ENCODE data around the gene SHOX.
"Not testable (repeated sequence)": the region's sequence is repeated elsewhere in the genome, so short reads cannot be mapped to it uniquely, and the experiment has no call there.

SHOX gene

DNA sequence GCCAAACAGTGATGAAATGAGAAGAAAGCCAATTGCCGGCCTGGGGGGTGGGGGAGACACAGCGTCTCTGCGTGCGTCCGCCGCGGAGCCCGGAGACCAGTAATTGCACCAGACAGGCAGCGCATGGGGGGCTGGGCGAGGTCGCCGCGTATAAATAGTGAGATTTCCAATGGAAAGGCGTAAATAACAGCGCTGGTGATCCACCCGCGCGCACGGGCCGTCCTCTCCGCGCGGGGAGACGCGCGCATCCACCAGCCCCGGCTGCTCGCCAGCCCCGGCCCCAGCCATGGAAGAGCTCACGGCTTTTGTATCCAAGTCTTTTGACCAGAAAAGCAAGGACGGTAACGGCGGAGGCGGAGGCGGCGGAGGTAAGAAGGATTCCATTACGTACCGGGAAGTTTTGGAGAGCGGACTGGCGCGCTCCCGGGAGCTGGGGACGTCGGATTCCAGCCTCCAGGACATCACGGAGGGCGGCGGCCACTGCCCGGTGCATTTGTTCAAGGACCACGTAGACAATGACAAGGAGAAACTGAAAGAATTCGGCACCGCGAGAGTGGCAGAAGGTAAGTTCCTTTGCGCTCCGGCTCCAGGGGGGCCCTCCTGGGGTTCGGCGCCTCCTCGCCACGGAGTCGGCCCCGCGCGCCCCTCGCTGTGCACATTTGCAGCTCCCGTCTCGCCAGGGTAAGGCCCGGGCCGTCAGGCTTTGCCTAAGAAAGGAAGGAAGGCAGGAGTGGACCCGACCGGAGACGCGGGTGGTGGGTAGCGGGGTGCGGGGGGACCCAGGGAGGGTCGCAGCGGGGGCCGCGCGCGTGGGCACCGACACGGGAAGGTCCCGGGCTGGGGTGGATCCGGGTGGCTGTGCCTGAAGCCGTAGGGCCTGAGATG lies at the start of gene SHOX:
Gene SHOX (plus strand): TSS at position 180 of the 885 bp plus-strand sequence. CDS start 107 bp downstream, at position 287.
- DNase-seq = no peak

- DNase-seq = no peak
Observed at GRCh38 chrX:581066-581465, 49.5 kb upstream of the SHOX start.

- no peak for DNase-seq
Observed at GRCh38 chrX:581720-582298, 48.8 kb upstream of the SHOX start.

- DNase-seq = no peak
Observed at GRCh38 chrX:584572-584971, 46.0 kb upstream of the SHOX start.

DNA sequence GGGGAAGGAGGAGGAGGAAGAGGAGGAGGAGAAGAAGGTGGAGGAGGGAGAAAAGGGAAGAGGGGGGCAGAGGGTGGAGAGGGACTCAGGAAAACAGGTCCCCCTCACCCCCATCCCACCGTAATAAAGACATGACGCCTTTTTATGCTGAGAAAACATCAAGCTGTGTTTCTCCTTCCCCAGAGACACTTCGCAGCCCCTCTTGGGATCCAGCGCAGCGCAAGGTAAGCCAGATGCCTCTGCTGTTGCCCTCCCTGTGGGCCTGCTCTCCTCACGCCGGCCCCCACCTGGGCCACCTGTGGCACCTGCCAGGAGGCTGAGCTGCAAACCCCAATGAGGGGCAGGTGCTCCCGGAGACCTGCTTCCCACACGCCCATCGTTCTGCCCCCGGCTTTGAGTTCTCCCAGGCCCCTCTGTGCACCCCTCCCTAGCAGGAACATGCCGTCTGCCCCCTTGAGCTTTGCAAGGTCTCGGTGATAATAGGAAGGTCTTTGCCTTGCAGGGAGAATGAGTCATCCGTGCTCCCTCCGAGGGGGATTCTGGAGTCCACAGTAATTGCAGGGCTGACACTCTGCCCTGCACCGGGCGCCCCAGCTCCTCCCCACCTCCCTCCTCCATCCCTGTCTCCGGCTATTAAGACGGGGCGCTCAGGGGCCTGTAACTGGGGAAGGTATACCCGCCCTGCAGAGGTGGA lies 45.3 kb upstream of the SHOX start:
- no peak for DNase-seq

DNA sequence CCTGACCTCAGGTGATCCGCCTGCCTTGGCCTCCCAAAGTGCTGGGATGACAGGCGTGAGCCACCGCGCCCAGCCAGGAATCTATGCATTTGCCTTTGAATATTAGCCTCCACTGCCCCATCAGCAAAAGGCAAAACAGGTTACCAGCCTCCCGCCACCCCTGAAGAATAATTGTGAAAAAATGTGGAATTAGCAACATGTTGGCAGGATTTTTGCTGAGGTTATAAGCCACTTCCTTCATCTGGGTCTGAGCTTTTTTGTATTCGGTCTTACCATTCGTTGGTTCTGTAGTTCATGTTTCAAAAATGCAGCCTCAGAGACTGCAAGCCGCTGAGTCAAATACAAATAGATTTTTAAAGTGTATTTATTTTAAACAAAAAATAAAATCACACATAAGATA lies 44.2 kb upstream of the SHOX start:
- no peak for DNase-seq

- DNase-seq = not testable (repeated sequence)
Observed at GRCh38 chrX:589261-589660, 41.3 kb upstream of the SHOX start.

GRCh38 chrX:590693-591404 lies 39.7 kb upstream of the SHOX start:
- DNase-seq = no peak

DNA sequence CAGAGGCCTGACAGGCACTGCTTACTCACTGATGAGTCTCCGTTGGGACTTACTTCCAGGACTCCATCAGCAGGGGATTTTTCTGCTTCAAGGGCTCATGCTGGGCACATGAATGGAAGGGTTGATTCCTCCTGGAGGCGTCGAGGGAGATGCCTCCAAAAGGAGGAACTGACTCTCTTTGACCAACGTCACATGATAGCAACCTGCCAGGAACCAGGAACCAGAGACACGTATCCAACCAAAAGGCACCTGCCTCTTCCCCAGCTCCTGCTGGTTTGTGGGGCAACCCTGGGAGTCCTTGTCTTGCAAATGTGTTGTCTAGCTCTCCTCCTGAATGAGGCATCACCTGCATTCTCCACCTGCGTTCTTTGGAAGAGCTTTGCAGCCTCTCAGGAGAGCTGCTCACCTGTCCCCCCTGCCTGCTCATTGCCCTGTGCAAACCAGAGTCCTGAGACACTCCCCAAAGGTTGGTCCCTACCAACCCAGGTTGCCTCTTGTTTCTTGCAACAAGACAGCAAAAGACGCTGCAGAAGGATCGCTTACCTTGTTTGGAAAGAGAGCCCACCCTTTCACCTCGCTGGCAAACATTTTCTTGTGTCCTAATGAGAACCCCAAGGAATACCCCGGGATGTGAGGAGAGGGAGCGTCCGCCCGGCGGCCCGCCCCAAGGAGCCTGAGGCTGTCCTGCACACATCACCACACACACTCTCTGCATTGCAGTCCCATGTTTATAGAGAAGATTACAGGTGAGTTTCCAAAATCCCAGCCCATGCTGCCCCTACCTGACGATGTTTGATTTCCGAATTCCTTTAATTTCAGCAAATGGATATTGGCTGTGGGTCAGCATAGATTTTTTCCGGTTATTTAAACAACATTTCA lies 30.5 kb upstream of the SHOX start:
- DNase-seq = no peak

GRCh38 chrX:603029-603428 lies 27.6 kb upstream of the SHOX start:
- not testable (repeated sequence) for DNase-seq

- DNase-seq = not testable (repeated sequence)
Observed at GRCh38 chrX:604616-605015, 26.0 kb upstream of the SHOX start.

DNA sequence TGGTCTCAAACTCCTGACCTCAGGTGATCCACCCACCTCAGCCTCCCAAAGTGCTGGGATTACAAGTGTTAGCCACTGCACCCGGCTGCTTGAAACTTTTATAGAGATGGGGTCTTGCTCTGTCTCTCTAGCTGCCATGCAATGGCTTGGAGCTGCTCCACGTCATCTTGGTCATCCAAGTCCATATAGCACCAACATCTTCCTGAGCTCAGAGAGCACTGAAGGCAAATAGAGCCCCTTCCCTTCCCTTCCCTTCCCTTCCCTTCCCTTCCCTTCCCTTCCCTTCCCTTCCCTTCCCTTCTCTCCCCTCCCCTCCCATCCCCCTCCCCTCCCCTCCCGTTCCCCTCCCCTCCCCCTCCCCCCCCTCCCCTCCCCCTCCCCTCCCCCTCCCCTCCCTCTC lies 22.5 kb upstream of the SHOX start:
- DNase-seq = not testable (repeated sequence)

DNA sequence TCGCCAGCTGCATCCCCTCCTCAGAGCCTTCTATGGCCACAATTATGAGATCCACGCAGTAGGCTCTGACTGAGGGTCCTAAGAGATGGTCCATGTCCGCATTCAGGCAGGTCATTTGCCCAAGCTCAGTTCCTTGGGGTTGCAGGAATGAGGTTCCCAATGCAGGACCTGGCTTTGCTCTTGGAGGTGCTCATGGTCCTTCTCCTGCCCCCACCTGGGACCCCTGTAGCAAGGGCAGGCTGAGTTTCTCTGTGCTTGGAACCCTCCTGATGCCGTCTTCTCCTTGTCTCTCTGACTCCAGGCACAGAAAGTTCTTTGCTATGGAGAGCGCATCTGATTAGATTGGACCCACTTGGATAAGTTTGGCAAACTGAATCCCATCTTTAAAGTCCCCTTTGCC lies 16.5 kb upstream of the SHOX start:
- DNase-seq = no peak

DNA sequence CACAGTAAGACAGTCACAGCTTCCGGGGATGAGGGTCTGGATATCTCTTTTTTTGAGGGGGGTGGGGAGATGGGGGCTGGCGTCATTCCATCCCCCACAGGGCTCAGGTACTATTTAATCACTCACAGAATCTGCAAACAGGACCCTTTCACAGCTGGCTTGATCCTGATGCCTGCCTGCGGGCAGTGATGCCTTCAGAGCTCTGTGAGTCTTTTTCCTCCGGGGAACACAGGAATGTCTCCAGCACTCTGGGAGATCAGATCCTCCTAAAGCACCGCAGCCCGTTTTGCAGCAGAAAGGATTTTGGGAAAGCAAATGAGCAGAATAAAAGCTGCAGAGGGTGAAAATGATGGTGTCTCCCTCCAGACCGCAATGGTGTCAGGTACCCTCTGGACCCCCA lies 13.2 kb upstream of the SHOX start:
- no peak for DNase-seq

GRCh38 chrX:617891-618290 lies 12.7 kb upstream of the SHOX start:
- no peak for DNase-seq

DNA sequence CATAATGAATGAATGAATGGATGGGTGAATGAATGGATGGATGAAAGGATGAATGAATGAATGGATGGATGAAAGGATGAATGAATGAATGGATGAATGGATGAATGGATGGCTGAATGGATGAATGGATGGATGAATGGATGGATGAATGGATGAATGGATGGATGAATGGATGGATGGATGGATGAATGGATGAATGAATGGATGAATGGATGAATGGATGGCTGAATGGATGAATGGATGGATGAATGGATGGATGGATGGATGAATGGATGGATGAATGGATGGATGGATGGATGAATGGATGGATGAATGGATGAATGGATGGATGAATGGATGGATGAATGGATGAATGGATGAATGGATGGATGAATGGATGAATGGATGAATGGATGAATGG lies 12.3 kb upstream of the SHOX start:
- not testable (repeated sequence) for DNase-seq

GRCh38 chrX:618761-619450 lies 11.7 kb upstream of the SHOX start:
- no peak for DNase-seq

DNA sequence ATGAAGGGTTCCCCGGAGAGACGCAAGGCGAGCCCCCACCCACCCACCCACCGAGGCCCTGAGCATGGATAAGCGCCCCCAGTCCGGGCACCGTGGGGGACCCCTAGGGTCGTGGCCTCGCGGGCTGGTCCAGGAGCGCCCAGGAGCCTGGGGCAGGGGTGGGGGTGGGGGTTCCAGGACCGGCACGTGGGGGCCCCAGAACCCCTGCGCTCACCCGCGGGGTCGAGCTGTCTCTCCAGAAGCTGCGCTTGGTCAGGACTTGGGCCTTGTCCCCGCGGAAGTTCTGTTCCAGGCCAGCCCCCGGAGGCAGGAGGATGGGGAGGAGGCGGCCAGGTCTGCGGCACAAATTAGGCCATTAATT lies 11.2 kb upstream of the SHOX start:
- no peak for DNase-seq

DNA sequence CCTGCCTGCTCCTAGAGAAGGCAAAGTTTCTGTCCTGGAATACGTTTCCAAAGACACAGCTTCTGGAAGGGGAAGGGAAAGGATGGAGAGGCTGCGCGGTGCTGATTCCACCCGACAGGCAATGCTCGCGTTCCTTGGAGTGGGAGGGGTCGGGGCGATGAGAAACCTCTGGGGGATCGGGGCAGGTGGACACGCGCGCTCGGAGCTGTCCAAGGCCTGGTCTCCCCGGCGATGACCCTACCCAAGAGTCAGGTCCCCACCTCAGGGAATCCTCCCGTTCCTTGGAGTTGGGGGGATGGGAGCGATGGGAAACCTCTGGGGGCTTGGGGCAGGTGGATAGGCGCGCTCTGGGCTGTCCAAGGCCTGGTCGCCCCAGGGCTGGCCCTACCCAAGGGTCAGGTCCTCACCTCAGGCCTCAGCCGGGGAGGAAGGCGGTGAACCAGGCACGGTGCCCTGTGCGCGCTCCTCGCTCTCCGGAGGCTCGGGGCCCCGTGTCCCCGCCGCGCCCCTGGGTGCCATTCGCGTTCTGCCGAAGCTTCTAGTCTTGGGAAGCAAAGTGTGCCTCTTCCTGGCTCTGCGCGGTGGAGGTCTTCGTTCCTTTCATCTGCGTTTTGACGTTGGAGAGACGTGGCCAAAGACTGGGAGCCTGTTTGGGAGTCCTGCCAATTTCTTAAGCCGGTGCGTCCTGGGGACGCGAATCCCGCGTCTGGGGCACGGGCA lies 10.6 kb upstream of the SHOX start:
- DNase-seq = no peak

GRCh38 chrX:621705-622503 lies 8.7 kb upstream of the SHOX start:
- DNase-seq = no peak

All from activated CD8-positive, alpha-beta memory T cell treated with anti-CD3 and anti-CD28 coated beads, Interleukin-2, amount 50 U/mL, for 48 hours (primary cell).